ENCODE data around the gene BIRC7.

BIRC7 gene

GRCh38 chr20:63225082-63225454 lies 10.6 kb upstream of the BIRC7 start:
- DNase-seq (ENCODE audit: low spot score): no peak

GRCh38 chr20:63226042-63226943 lies 9.4 kb upstream of the BIRC7 start:
- no peak for DNase-seq (ENCODE audit: low spot score)

GRCh38 chr20:63227260-63227659 lies 8.4 kb upstream of the BIRC7 start:
- no peak for DNase-seq (ENCODE audit: low spot score)

GRCh38 chr20:63228806-63229205 lies 6.9 kb upstream of the BIRC7 start:
- no peak for DNase-seq (ENCODE audit: low spot score)

- no peak for DNase-seq (ENCODE audit: low spot score)
Observed at GRCh38 chr20:63230800-63231268, 4.9 kb upstream of the BIRC7 start.

- DNase-seq (ENCODE audit: low spot score): peak; percentile 88
Observed at GRCh38 chr20:63232235-63233060, 3.3 kb upstream of the BIRC7 start.

- DNase-seq (ENCODE audit: low spot score): no peak
Observed at GRCh38 chr20:63233061-63233344, 2.7 kb upstream of the BIRC7 start.

GRCh38 chr20:63233924-63234323 lies 1.8 kb upstream of the BIRC7 start:
- no peak for DNase-seq (ENCODE audit: low spot score)

- no peak for DNase-seq (ENCODE audit: low spot score)
Observed at GRCh38 chr20:63234693-63235398, 859 bp upstream of the BIRC7 start.

GRCh38 chr20:63236116-63236837 lies 572 bp downstream of the BIRC7 start:
- no peak for DNase-seq (ENCODE audit: low spot score)

GRCh38 chr20:63238031-63238430 lies 2.3 kb downstream of the BIRC7 start:
- DNase-seq (ENCODE audit: low spot score): no peak

GRCh38 chr20:63238514-63239125 lies 2.9 kb downstream of the BIRC7 start:
- no peak for DNase-seq (ENCODE audit: low spot score)

GRCh38 chr20:63239431-63239830 lies 3.7 kb downstream of the BIRC7 start:
- DNase-seq (ENCODE audit: low spot score): no peak

GRCh38 chr20:63240004-63240403 lies 4.3 kb downstream of the BIRC7 start:
- DNase-seq (ENCODE audit: low spot score): no peak

- DNase-seq (ENCODE audit: low spot score): no peak
Observed at GRCh38 chr20:63241272-63241671, 5.6 kb downstream of the BIRC7 start.

- no peak for DNase-seq (ENCODE audit: low spot score)
Observed at GRCh38 chr20:63242736-63243135, 7.0 kb downstream of the BIRC7 start.

GRCh38 chr20:63243604-63244247 lies 8.0 kb downstream of the BIRC7 start:
- DNase-seq (ENCODE audit: low spot score): no peak

- DNase-seq (ENCODE audit: low spot score): no peak
Observed at GRCh38 chr20:63244468-63244867, 8.8 kb downstream of the BIRC7 start.

GRCh38 chr20:63246490-63247288 lies 11.0 kb downstream of the BIRC7 start:
- no peak for DNase-seq (ENCODE audit: low spot score)

GRCh38 chr20:63247671-63248228 lies 12.0 kb downstream of the BIRC7 start:
- no peak for DNase-seq (ENCODE audit: low spot score)
